Caco-2 (cell line): ENCODE measurements around the gene CCDC154. TPM values are rescaled to one million over a fixed set of nuclear protein-coding genes. Genes with fewer than 3 reads are reported as not detected.

Experiments used
- BruUV-seq: library from RNA; stranded (reverse); fragments of 400-500 nt; replicated peaks from 2 replicates; lab custom pipeline; 2021; lab: Mats Ljungman, UMichigan
- CTCF ChIA-PET: fragments of 300-600 bp; sonication (Branson Sonifier 250); formaldehyde crosslinking; loops from one replicate; lab custom pipeline; 2022; ENCODE audit warnings: antibody characterized with exemption; lab: Charles Lee
- POLR2A ChIA-PET: fragments of 300-600 bp; sonication (Branson Sonifier 250); formaldehyde crosslinking; loops from one replicate; lab custom pipeline; 2022; ENCODE audit warnings: antibody characterized with exemption; lab: Charles Lee
- DNase-seq, 2 experiments: peaks; one replicate each; pipeline versions ENCODE4 v3.0.0 to v3.0.0-alpha.2; 2020 to 2022
- H3K27me3 ChIP-seq: replicated peaks from 2 replicates; pipeline ENCODE4 v1.6.0; 2011; ENCODE audit warnings: low read length; ENCODE audit not compliant: control insufficient read depth, insufficient read depth
- H3K36me3 ChIP-seq: 2 replicates; pipeline ENCODE4 v1.5.1; 2011; ENCODE audit warnings: low read length; ENCODE audit not compliant: control insufficient read depth, insufficient read depth
- H3K4me1 ChIP-seq: fragments of 250-450 bp; sonication (Bioruptor Pico); 2 replicates; pipeline ENCODE4 v1.5.1; 2020; ENCODE audit warnings: mild to moderate bottlenecking
- H3K4me3 ChIP-seq: 2 replicates; pipeline ENCODE4 v1.5.1; 2011; ENCODE audit warnings: low read depth, mild to moderate bottlenecking, control low read depth, low read length
- H3K9me3 ChIP-seq: fragments of 250-450 bp; sonication (Bioruptor Pico); 2 replicates; pipeline ENCODE4 v1.5.1; 2020; ENCODE audit warnings: mild to moderate bottlenecking, moderate library complexity
- H3K27ac Mint-ChIP-seq: one replicate; pipeline ENCODE4 v1.8.0; 2022; ENCODE audit warnings: mixed read lengths; ENCODE audit not compliant: unreplicated experiment
- H3K27me3 Mint-ChIP-seq: one replicate; pipeline ENCODE4 v1.8.0; 2022; ENCODE audit warnings: mixed read lengths; ENCODE audit not compliant: insufficient read depth, unreplicated experiment
- H3K36me3 Mint-ChIP-seq: one replicate; pipeline ENCODE4 v1.8.0; 2022; ENCODE audit warnings: mild to moderate bottlenecking, mixed read lengths; ENCODE audit not compliant: insufficient read depth, unreplicated experiment
- H3K4me1 Mint-ChIP-seq: one replicate; pipeline ENCODE4 v1.8.0; 2022; ENCODE audit warnings: low read depth, mixed read lengths; ENCODE audit not compliant: unreplicated experiment
- H3K4me3 Mint-ChIP-seq: one replicate; pipeline ENCODE4 v1.8.0; 2022; ENCODE audit warnings: mild to moderate bottlenecking, moderate library complexity, mixed read lengths; ENCODE audit not compliant: unreplicated experiment
- H3K9me3 Mint-ChIP-seq: one replicate; pipeline ENCODE4 v1.8.0; 2022; ENCODE audit warnings: mixed read lengths; ENCODE audit not compliant: unreplicated experiment
- intact Hi-C: fragments of 100-400 bp; cut with micrococcal nuclease; formaldehyde crosslinking; loops from one replicate; pipeline ENCODE4 v1.10.0; 2022; ENCODE audit not compliant: unreplicated experiment
- total RNA-seq: library from RNA; stranded (reverse); gene quantifications from 2 replicates; pipeline ENCODE4 v1.2.3, GENCODE V29; 2022
- TF ChIP-seq, protein P1 (sequence below), 2 experiments: fragments of 200-600 bp in 1 of 2; IDR thresholded peaks; 1 replicate in 1 of 2; 2 replicates in 1 of 2; pipeline versions ENCODE4 v1.5.1 to v1.8.0; 2011 to 2022; ENCODE audit warnings: antibody characterized with exemption in 1 of 2, control low read depth in 1 of 2, inconsistent platforms in 1 of 2, low read depth in 1 of 2, low read length in 1 of 2, mild to moderate bottlenecking in 1 of 2, moderate library complexity in 1 of 2; ENCODE audit not compliant: insufficient read depth in 1 of 2, severe bottlenecking in 1 of 2, unreplicated experiment in 1 of 2

Gene CCDC154
- total RNA-seq, 1 experiment from 2014 or later, result 1.1 TPM

DNA sequence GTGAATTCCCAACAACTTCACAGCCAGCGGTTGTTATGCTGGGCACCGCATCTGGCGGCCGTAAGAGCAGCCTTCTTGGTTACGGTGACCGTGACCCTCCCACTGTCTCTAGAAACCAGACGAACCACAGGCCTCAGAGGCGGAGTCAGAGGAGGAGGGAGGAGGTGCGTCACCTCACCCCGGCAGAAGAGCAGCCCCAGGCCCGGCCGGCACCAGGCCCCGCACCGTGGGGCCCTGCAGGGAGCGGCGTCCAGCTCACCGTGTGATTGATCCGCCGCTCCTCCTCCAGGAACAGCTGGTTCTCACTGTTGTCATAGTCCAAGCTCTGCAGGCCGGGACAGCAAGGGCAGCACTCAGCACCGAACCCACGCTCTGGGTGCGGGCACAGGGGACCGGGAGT is 16.8 kb upstream of the CCDC154 start:
- Mint-ChIP-seq H3K27ac (no peak overlapping the region), H3K27me3 (no peaks in the 10 kb centered on the region), H3K36me3 (peaks cover 14% of the 10 kb centered on the region), H3K4me3 (no peak overlapping the region), H3K9me3 (no peaks in the 10 kb centered on the region), H3K4me1 (no peaks in the 10 kb centered on the region)
- H3K4me3 ChIP-seq, result no peak overlapping the region
- TF ChIP-seq, protein P1, sequence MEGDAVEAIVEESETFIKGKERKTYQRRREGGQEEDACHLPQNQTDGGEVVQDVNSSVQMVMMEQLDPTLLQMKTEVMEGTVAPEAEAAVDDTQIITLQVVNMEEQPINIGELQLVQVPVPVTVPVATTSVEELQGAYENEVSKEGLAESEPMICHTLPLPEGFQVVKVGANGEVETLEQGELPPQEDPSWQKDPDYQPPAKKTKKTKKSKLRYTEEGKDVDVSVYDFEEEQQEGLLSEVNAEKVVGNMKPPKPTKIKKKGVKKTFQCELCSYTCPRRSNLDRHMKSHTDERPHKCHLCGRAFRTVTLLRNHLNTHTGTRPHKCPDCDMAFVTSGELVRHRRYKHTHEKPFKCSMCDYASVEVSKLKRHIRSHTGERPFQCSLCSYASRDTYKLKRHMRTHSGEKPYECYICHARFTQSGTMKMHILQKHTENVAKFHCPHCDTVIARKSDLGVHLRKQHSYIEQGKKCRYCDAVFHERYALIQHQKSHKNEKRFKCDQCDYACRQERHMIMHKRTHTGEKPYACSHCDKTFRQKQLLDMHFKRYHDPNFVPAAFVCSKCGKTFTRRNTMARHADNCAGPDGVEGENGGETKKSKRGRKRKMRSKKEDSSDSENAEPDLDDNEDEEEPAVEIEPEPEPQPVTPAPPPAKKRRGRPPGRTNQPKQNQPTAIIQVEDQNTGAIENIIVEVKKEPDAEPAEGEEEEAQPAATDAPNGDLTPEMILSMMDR (IDR thresholded peaks at IDR 0.05; ENCODE audit: insufficient read depth in 1 of 2, low read depth in 1 of 2, low read length in 1 of 2, severe bottlenecking in 1 of 2, unreplicated experiment in 1 of 2), result no peak
- intact Hi-C loops, result no loop called here
- no peaks in the 10 kb centered on the region for H3K36me3 ChIP-seq
- ChIA-PET CTCF (interaction anchor here (0.7 kb wide), 1 partner anchor 12 kb away, joined by 3 read pairs; no protein-coding TSS in a partner anchor), POLR2A (no interaction called here)
- H3K27me3 ChIP-seq, result no peaks in the 10 kb centered on the region
- no peaks in the 10 kb centered on the region for H3K9me3 ChIP-seq
- DNase-seq, result no peak
- no TSS peak for BruUV-seq
- H3K4me1 ChIP-seq, result no peaks in the 10 kb centered on the region

DNA sequence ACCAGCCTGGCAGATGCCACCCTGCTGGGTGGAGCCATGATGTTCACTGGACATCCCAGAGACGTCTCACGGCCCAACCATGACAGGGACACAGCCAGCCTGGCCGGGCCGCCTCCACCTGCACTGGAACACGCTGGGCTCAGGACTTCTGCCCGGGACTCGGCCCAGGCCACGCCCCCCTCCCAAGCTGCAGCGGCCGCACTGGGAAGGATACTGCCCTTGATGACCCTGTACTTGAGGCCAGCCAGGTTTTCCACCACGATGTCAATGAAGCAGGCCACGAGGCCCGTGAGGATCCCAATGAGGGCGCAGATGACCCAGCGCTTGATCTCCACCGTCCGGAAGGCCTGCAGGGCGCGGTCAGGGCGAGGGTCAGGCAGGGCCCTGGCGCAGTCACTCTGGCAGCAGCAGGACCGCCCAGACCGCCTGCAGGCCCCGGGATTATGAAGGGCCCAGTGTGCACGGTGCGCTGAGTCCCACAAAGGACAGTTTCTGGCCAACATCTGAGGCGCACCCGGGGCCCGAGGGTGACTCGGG is 16.3 kb upstream of the CCDC154 start:
- peaks cover 14% of the 10 kb centered on the region for H3K36me3 Mint-ChIP-seq
- TF ChIP-seq, protein P1 (IDR thresholded peaks at IDR 0.05; ENCODE audit: insufficient read depth in 1 of 2, low read depth in 1 of 2, low read length in 1 of 2, severe bottlenecking in 1 of 2, unreplicated experiment in 1 of 2), result no peak
- ChIA-PET CTCF (interaction anchor here (0.7 kb wide), 1 partner anchor 12 kb away, joined by 3 read pairs; no protein-coding TSS in a partner anchor), POLR2A (no interaction called here)
- H3K9me3 ChIP-seq, result no peaks in the 10 kb centered on the region
- no peak overlapping the region for H3K4me3 Mint-ChIP-seq
- H3K27me3 Mint-ChIP-seq, result no peaks in the 10 kb centered on the region
- no TSS peak for BruUV-seq
- DNase-seq, result no peak
- no peaks in the 10 kb centered on the region for H3K9me3 Mint-ChIP-seq
- H3K4me1 Mint-ChIP-seq, result no peaks in the 10 kb centered on the region
- no peak overlapping the region for H3K4me3 ChIP-seq
- no peaks in the 10 kb centered on the region for H3K4me1 ChIP-seq
- H3K27ac Mint-ChIP-seq, result no peak overlapping the region
- no peaks in the 10 kb centered on the region for H3K36me3 ChIP-seq
- intact Hi-C loops, result no loop called here
- no peaks in the 10 kb centered on the region for H3K27me3 ChIP-seq

GRCh38 chr16:1459967-1460366 is 15.6 kb upstream of the CCDC154 start:
- Histone ChIP-seq H3K27me3 (no peaks in the 10 kb centered on the region), H3K9me3 (no peaks in the 10 kb centered on the region), H3K36me3 (no peaks in the 10 kb centered on the region), H3K4me3 (no peak overlapping the region), H3K4me1 (no peaks in the 10 kb centered on the region)
- H3K4me3 Mint-ChIP-seq, result no peak overlapping the region
- no peaks in the 10 kb centered on the region for H3K9me3 Mint-ChIP-seq
- ChIA-PET POLR2A (no interaction called here), CTCF (no interaction called here)
- no TSS peak for BruUV-seq
- H3K27ac Mint-ChIP-seq, result no peak overlapping the region
- H3K4me1 Mint-ChIP-seq, result no peaks in the 10 kb centered on the region
- intact Hi-C loops, result no loop called here
- TF ChIP-seq, protein P1 (IDR thresholded peaks at IDR 0.05; ENCODE audit: insufficient read depth in 1 of 2, low read depth in 1 of 2, low read length in 1 of 2, severe bottlenecking in 1 of 2, unreplicated experiment in 1 of 2), result no peak
- DNase-seq, result no peak
- H3K27me3 Mint-ChIP-seq, result no peaks in the 10 kb centered on the region
- peaks cover 17% of the 10 kb centered on the region for H3K36me3 Mint-ChIP-seq
